ENCODE results near the gene IFT52.
"Not testable (repeated sequence)": the region's sequence is repeated elsewhere in the genome, so short reads cannot be mapped to it uniquely, and the experiment has no call there.

IFT52 gene

GRCh38 chr20:43653966-43654365, 63.2 kb downstream of the IFT52 start:
- DNase-seq = no peak

GRCh38 chr20:43655176-43655575, 64.4 kb downstream of the IFT52 start:
- not testable (repeated sequence) for DNase-seq

GRCh38 chr20:43655937-43656336, 65.2 kb downstream of the IFT52 start:
- DNase-seq = no peak

- no peak for DNase-seq
Observed at GRCh38 chr20:43658069-43658722, 67.5 kb downstream of the IFT52 start.

GRCh38 chr20:43658723-43659419, 68.1 kb downstream of the IFT52 start:
- no peak for DNase-seq

- DNase-seq = no peak
Observed at GRCh38 chr20:43662943-43663655, 72.4 kb downstream of the IFT52 start.

GRCh38 chr20:43665466-43666176, 74.9 kb downstream of the IFT52 start:
- DNase-seq = no peak

GRCh38 chr20:43666376-43667328, 75.9 kb downstream of the IFT52 start, which contains the start of gene MYBL2:
MYBL2 (plus strand) TSS chr20:43667114; CDS start chr20:43667284, 170 bp downstream.
- peak; percentile 47 for DNase-seq

GRCh38 chr20:43667341-43668132, 76.8 kb downstream of the IFT52 start:
- DNase-seq = no peak

- no peak for DNase-seq
Observed at GRCh38 chr20:43669332-43669731, 78.6 kb downstream of the IFT52 start.

GRCh38 chr20:43670423-43670822, 79.7 kb downstream of the IFT52 start:
- no peak for DNase-seq

GRCh38 chr20:43676368-43676767, 85.6 kb downstream of the IFT52 start:
- DNase-seq = no peak

- DNase-seq = no peak
Observed at GRCh38 chr20:43680981-43681380, 90.2 kb downstream of the IFT52 start.

GRCh38 chr20:43681468-43681942, 90.8 kb downstream of the IFT52 start:
- DNase-seq = peak; percentile 86

GRCh38 chr20:43681991-43682410, 91.3 kb downstream of the IFT52 start:
- peak; percentile 53 for DNase-seq

- no peak for DNase-seq
Observed at GRCh38 chr20:43682446-43682845, 91.7 kb downstream of the IFT52 start.

GRCh38 chr20:43686820-43687219, 96.1 kb downstream of the IFT52 start:
- no peak for DNase-seq

- DNase-seq = no peak
Observed at GRCh38 chr20:43689165-43689564, 98.4 kb downstream of the IFT52 start.

- DNase-seq = no peak
Observed at GRCh38 chr20:43690943-43691598, 100.3 kb downstream of the IFT52 start.

GRCh38 chr20:43691928-43692524, 101.3 kb downstream of the IFT52 start:
- peak; percentile 25 for DNase-seq
